CD14-positive monocyte (primary cell): Measurements from ENCODE around the gene PAXX. TPM values are rescaled to one million over a fixed set of nuclear protein-coding genes. Genes with fewer than 3 reads are reported as not detected.

Experiments
- DNase-seq, 3 donors: peaks; one replicate each; pipeline ENCODE4 v3.0.0-alpha.2; 2011 to 2022
- H2AFZ ChIP-seq: 2 replicates; pipeline ENCODE4 v1.6.0; 2012; ENCODE audit warnings: mild to moderate bottlenecking, low read depth, low read length, inconsistent platforms; ENCODE audit not compliant: insufficient read depth, poor library complexity, severe bottlenecking
- H3K27ac ChIP-seq, 2 donors: 1 replicate in 1 of 2; 2 replicates in 1 of 2; pipeline ENCODE4 v1.5.1; 2012 to 2013; ENCODE audit warnings: low read length in 2 of 2, control low read depth in 1 of 2, inconsistent platforms in 1 of 2, low read depth in 1 of 2, mild to moderate bottlenecking in 1 of 2
- H3K27me3 ChIP-seq, 2 donors: one replicate each; pipeline versions ENCODE4 v1.6.0 to v1.6.1; 2011 to 2013; ENCODE audit warnings: low read length in 2 of 2; ENCODE audit not compliant: control insufficient read depth in 2 of 2, insufficient read depth in 2 of 2
- H3K36me3 ChIP-seq, 2 donors: replicated peaks in 1 of 2; 1 replicate in 1 of 2; 2 replicates in 1 of 2; pipeline versions ENCODE4 v1.5.1 to v1.6.1; 2012 to 2013; ENCODE audit warnings: low read length in 2 of 2, control low read depth in 1 of 2, inconsistent platforms in 1 of 2, mild to moderate bottlenecking in 1 of 2; ENCODE audit not compliant: insufficient read depth in 2 of 2, control insufficient read depth in 1 of 2
- H3K4me1 ChIP-seq, 2 donors: 1 replicate in 1 of 2; 2 replicates in 1 of 2; pipeline versions ENCODE4 v1.5.1 to v1.6.1; 2012 to 2013; ENCODE audit warnings: low read length in 2 of 2, control low read depth in 1 of 2, inconsistent platforms in 1 of 2, mild to moderate bottlenecking in 1 of 2, moderate library complexity in 1 of 2; ENCODE audit not compliant: insufficient read depth in 2 of 2, control insufficient read depth in 1 of 2
- H3K4me2 ChIP-seq: replicated peaks from 2 replicates; pipeline ENCODE3; 2012; ENCODE audit warnings: low read length, moderate library complexity, mild to moderate bottlenecking; ENCODE audit not compliant: poor library complexity, severe bottlenecking; ENCODE audit errors: extremely low read depth
- H3K4me3 ChIP-seq, 3 experiments: fragments of 200-600 bp in 1 of 3; sonication (generic) in 1 of 3; replicated peaks in 1 of 3; 1 replicate in 2 of 3; 2 replicates in 1 of 3; pipeline ENCODE4 v1.5.1; 2011 to 2013; ENCODE audit warnings: low read length in 3 of 3, mild to moderate bottlenecking in 3 of 3, control low read depth in 2 of 3, low read depth in 2 of 3, inconsistent platforms in 1 of 3, moderate library complexity in 1 of 3
- H3K79me2 ChIP-seq: 2 replicates; pipeline ENCODE4 v1.6.0; 2012; ENCODE audit warnings: mild to moderate bottlenecking, control low read depth, inconsistent platforms, low read length, moderate library complexity; ENCODE audit not compliant: insufficient read depth
- H3K9ac ChIP-seq: 2 replicates; pipeline ENCODE4 v1.6.0; 2017; ENCODE audit warnings: low read length, mild to moderate bottlenecking; ENCODE audit not compliant: insufficient read depth, poor library complexity, severe bottlenecking
- H3K9me3 ChIP-seq, 2 donors: replicated peaks in 1 of 2; 1 replicate in 1 of 2; 2 replicates in 1 of 2; pipeline versions ENCODE4 v1.5.1 to v1.6.1; 2012 to 2013; ENCODE audit warnings: low read length in 2 of 2, control low read depth in 1 of 2; ENCODE audit not compliant: control insufficient read depth in 1 of 2, insufficient read depth in 1 of 2
- H4K20me1 ChIP-seq: 2 replicates; pipeline ENCODE4 v1.6.0; 2012; ENCODE audit warnings: mild to moderate bottlenecking, low read length, control low read depth, moderate library complexity; ENCODE audit not compliant: insufficient read depth
- H3K27ac Mint-ChIP-seq, 7 donors: one replicate each; pipeline ENCODE4 v1.8.0; 2020; ENCODE audit warnings: mild to moderate bottlenecking in 7 of 7, mixed read lengths in 7 of 7, moderate library complexity in 6 of 7, inconsistent platforms in 2 of 7
- H3K27me3 Mint-ChIP-seq, 3 donors: one replicate each; pipeline ENCODE4 v1.8.0; 2021 to 2022; ENCODE audit warnings: low read depth in 3 of 3, mild to moderate bottlenecking in 3 of 3, mixed read lengths in 3 of 3, moderate library complexity in 3 of 3, inconsistent platforms in 1 of 3
- H3K36me3 Mint-ChIP-seq, 2 donors: one replicate each; pipeline ENCODE4 v1.8.0; 2020; ENCODE audit warnings: mixed read lengths in 2 of 2, inconsistent platforms in 1 of 2, mild to moderate bottlenecking in 1 of 2
- H3K4me1 Mint-ChIP-seq: one replicate; pipeline ENCODE4 v1.8.0; 2020; ENCODE audit warnings: mild to moderate bottlenecking, mixed read lengths
- H3K4me3 Mint-ChIP-seq, 2 donors: one replicate each; pipeline ENCODE4 v1.8.0; 2020; ENCODE audit warnings: mild to moderate bottlenecking in 2 of 2, mixed read lengths in 2 of 2, moderate library complexity in 1 of 2
- H3K9me3 Mint-ChIP-seq, 7 donors: one replicate each; pipeline ENCODE4 v1.8.0; 2020 to 2022; ENCODE audit warnings: mixed read lengths in 7 of 7, mild to moderate bottlenecking in 6 of 7, moderate library complexity in 6 of 7, inconsistent platforms in 2 of 7
- CTCF ChIP-seq: fragments of 200-600 bp; IDR thresholded peaks from one replicate; pipeline ENCODE4 v1.8.0; 2022; ENCODE audit warnings: antibody characterized with exemption, mild to moderate bottlenecking
- WGBS: methylation state at CpG from one replicate; pipeline ENCODE4 v1.1.5; 2013; ENCODE audit warnings: missing lambda C conversion rate; ENCODE audit not compliant: insufficient coverage; 5-methylcytosine and 5-hydroxymethylcytosine counted together
- intact Hi-C, 2 donors: fragments of 100-400 bp; cut with micrococcal nuclease; formaldehyde crosslinking; loops; one replicate each; pipeline versions ENCODE4 v1.15.0 to v1.15.1; 2023
- polyA plus RNA-seq, 3 donors: library from polyadenylated mRNA; depleted of rRNA in 1 of 3; unstranded in 2 of 3; stranded (reverse) in 1 of 3; fragments of 300-500 nt in 2 of 3; fragments of >200 nt in 1 of 3; fragmentation: Illumina TruSeq in 2 of 3; gene quantifications; 1 replicate in 2 of 3; 2 replicates in 1 of 3; pipeline ENCODE4 v1.2.3, GENCODE V29; 2012 to 2021

Gene PAXX
- polyA plus RNA-seq, 3 donors: 35.3 to 92.9 (median 40.7) TPM

GRCh38 chr9:136975644-136976043 is 16.6 kb upstream of the PAXX start:
- intact Hi-C loops: no loop called here

GRCh38 chr9:136977223-136977622 is 15.0 kb upstream of the PAXX start, which contains the start of gene PTGDS:
TSS of gene PTGDS (plus strand) at chr9:136977504. CDS start at chr9:136977579, 75 bp downstream.
- WGBS: 36% methylated on average over 7 of the region's 10 CpGs
- Mint-ChIP-seq H3K4me1 (peaks cover 19% of the 10 kb centered on the region), H3K9me3 (peaks cover 0 to 2% (median 0%) of the 10 kb centered on the region in 7 donors), H3K27ac (peak within 1 kb of the TSS in 1 of 7 donors; percentile 10), H3K4me3 (peak within 1 kb of the TSS; percentile 9 to 70), H3K27me3 (peaks cover 17 to 53% (median 21%) of the 10 kb centered on the region in 3 donors), H3K36me3 (no peaks in the 10 kb centered on the region)
- H2AFZ ChIP-seq: peak within 1 kb of the TSS; percentile 61
- H3K4me3 ChIP-seq: peak within 1 kb of the TSS in 1 of 3 experiments; percentile 67
- intact Hi-C loops: no loop called here
- no peaks in the 10 kb centered on the region for H3K9me3 ChIP-seq
- no peak for DNase-seq
- H3K27me3 ChIP-seq: peaks cover 0 to 20% of the 10 kb centered on the region in 2 donors
- no peaks in the 10 kb centered on the region for H3K36me3 ChIP-seq
- peaks cover 22 to 35% of the 10 kb centered on the region in 2 donors for H3K4me1 ChIP-seq
- H3K79me2 ChIP-seq: no peaks in the 10 kb centered on the region
- no peaks in the 10 kb centered on the region for H4K20me1 ChIP-seq
- peak within 1 kb of the TSS; percentile 78 for H3K4me2 ChIP-seq
- no peak within 1 kb of the TSS for H3K27ac ChIP-seq
- TF ChIP-seq CTCF: no peak
- no peak within 1 kb of the TSS for H3K9ac ChIP-seq

More at GRCh38 chr9:136975644-136976043, 16.6 kb upstream of the PAXX start:
- H3K36me3 Mint-ChIP-seq: no peaks in the 10 kb centered on the region
- peaks cover 12 to 46% (median 21%) of the 10 kb centered on the region in 3 donors for H3K27me3 Mint-ChIP-seq
- peaks cover 0 to 2% (median 0%) of the 10 kb centered on the region in 7 donors for H3K9me3 Mint-ChIP-seq
- peak in 2 of 3 donors; percentile 16 to 36 for DNase-seq
- peak overlapping the region; percentile 20 to 70 for H3K4me3 Mint-ChIP-seq
- Histone ChIP-seq H3K79me2 (no peaks in the 10 kb centered on the region), H3K9ac (no peak overlapping the region), H3K27ac (no peak overlapping the region), H4K20me1 (no peaks in the 10 kb centered on the region), H3K9me3 (no peaks in the 10 kb centered on the region), H3K27me3 (peaks cover 0 to 20% of the 10 kb centered on the region in 2 donors), H3K36me3 (no peaks in the 10 kb centered on the region), H2AFZ (peak overlapping the region; percentile 44), H3K4me3 (no peak overlapping the region), H3K4me1 (peaks cover 22 to 35% of the 10 kb centered on the region in 2 donors), H3K4me2 (peak overlapping the region; percentile 37)
- WGBS: 8% methylated on average over 14 of the region's 14 CpGs
- TF ChIP-seq CTCF: peak; percentile 60
- peaks cover 19% of the 10 kb centered on the region for H3K4me1 Mint-ChIP-seq
- no peak overlapping the region for H3K27ac Mint-ChIP-seq
